ENCODE data around the gene TNP2. TPM values are rescaled to one million over a fixed set of nuclear protein-coding genes. Genes with fewer than 3 reads are reported as not detected.

TNP2 gene
- total and polyA plus RNA-seq, 2 donors (not counting 3 experiments of a cell fraction or from before 2014, with no cell fraction given): not detected

DNA sequence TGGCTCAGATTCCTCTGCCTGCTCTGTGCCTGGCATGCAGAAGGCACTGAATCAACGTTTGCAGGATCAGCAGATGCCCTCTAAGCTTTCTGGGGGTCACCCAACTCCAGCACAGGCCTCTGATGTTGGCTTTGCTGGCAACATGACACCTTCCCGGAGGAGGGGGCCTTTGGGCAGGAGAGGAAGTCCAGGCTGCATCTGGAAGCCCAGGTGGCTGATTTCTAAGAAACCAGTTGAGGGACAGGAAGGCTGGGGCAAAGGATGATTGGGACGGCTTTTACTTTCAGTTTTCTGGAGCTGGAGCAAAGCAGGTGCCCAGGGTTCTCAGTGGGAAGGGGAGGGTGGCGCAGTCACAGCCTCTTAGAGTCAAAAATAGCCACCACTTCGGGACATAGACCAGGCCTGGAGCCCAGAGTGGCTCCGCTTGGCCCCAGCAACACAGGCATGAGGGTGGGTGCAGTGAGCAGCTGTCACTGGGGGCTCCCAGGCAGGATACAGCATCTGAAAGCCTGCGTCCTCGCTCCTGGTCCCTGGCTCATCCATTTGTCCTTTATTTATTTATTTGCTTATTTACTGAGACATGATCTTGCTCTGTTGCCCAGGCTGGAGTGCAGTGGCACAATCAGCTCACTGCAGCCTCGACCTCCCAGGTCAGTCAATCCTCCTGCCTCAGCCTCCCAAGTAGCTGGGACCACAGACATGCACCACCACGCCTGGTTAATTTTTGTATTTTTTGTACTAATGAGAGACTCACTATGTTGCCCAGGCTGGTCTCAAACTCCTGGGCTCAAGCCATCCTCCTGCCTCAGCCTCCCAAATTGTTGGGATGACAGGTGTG is 28.3 kb downstream of the TNP2 start:
- no peaks in the 10 kb centered on the region for H3K79me2 ChIP-seq (ENCODE audit: control insufficient read depth, insufficient read depth, low read length)
- H3K9me3 ChIP-seq (replicated peaks; ENCODE audit: control insufficient read depth, insufficient read depth, low read length): no peaks in the 10 kb centered on the region
- no peak overlapping the region for H2AFZ ChIP-seq (ENCODE audit: low read depth, low read length)
- H3K36me3 ChIP-seq (ENCODE audit: control insufficient read depth in 2 of 2, extremely low read depth in 1 of 2, insufficient read depth in 2 of 2, low read length in 2 of 2): no peaks in the 10 kb centered on the region
- no peak overlapping the region for H3K9ac ChIP-seq (replicated peaks; ENCODE audit: extremely low read depth, insufficient read depth, low read length)
- ChIA-PET CTCF (interaction anchor here (0.7 kb wide), 1 partner anchor 13 kb away, joined by 3 read pairs; no protein-coding TSS in a partner anchor), POLR2A (no interaction called here)
- no peaks in the 10 kb centered on the region for H4K20me1 ChIP-seq (replicated peaks; ENCODE audit: control insufficient read depth, extremely low read depth, insufficient read depth, low read length)
- no peak overlapping the region for H3K27ac ChIP-seq (ENCODE audit: insufficient read depth, low read depth, low read length)
- no peak overlapping the region for H3K4me2 ChIP-seq (ENCODE audit: insufficient read depth, low read length)
- H3K9me1 ChIP-seq (replicated peaks; ENCODE audit: control insufficient read depth, extremely low read depth, insufficient read depth, low read length): no peaks in the 10 kb centered on the region
- intact Hi-C loops (cut with micrococcal nuclease) (no loop called here), dilution Hi-C loops (cut with MboI; ENCODE audit: extremely low pct_ligation_motif_present, low sequenced_read_pairs) (no loop called here)
- BruUV-seq (replicated peaks): no TSS peak
- no peak overlapping the region for H3K4me3 ChIP-seq (replicated peaks in 1 of 3; ENCODE audit: insufficient read depth in 1 of 3, low read depth in 1 of 3, low read length in 3 of 3)
- no peak for FAIRE-seq
- TF ChIP-seq MYC (IDR thresholded peaks at IDR 0.05; ENCODE audit: low read depth, low read length) (no peak), EZH2 (IDR thresholded peaks at IDR 0.05; ENCODE audit: borderline replicate concordance, low read depth, low read length, severe bottlenecking) (no peak), JUN (IDR thresholded peaks at IDR 0.05; ENCODE audit: borderline replicate concordance, insufficient read depth, insufficient read length, low read depth) (no peak), GATA2 (IDR thresholded peaks at IDR 0.05; ENCODE audit: insufficient read depth, insufficient read length, low read depth, low read length) (no peak), POLR2AphosphoS5 (IDR thresholded peaks at IDR 0.05; ENCODE audit: insufficient read depth, low read depth, low read length) (no peak), FOS (IDR thresholded peaks at IDR 0.05; ENCODE audit: borderline replicate concordance, insufficient read depth, low read length) (no peak), POLR2A (IDR thresholded peaks at IDR 0.05; ENCODE audit: low read depth, low read length) (no peak), MAX (IDR thresholded peaks at IDR 0.05; ENCODE audit: insufficient read depth, insufficient read length) (no peak), CTCF (IDR thresholded peaks at IDR 0.05; ENCODE audit: extremely low read depth in 1 of 2, insufficient read depth in 1 of 2, low read depth in 1 of 2, low read length in 2 of 2) (no peak)
- DNase-seq (ENCODE audit: low read depth, low spot score): no peak
- H3K27me3 ChIP-seq (ENCODE audit: control insufficient read depth in 2 of 2, insufficient read depth in 2 of 2, low read length in 2 of 2): peaks cover 4 to 6% of the 10 kb centered on the region in 2 experiments
- H3K4me1 ChIP-seq (ENCODE audit: control insufficient read depth, extremely low read depth, insufficient read depth, low read length): no peaks in the 10 kb centered on the region
